Transverse colon (tissue), 4 donors: Measurements from ENCODE around the gene TREX2.

Experiments used
- EP300 ChIP-seq: sonication (generic); formaldehyde crosslinking; IDR thresholded peaks from one replicate; pipeline ENCODE4 v1.6.1; 2017; ENCODE audit warnings: antibody characterized with exemption, low read depth
- POLR2A ChIP-seq: fragments of 450-650 bp; IDR thresholded peaks from one replicate; pipeline ENCODE4 v1.6.1; 2016; ENCODE audit warnings: antibody characterized with exemption, mild to moderate bottlenecking, moderate library complexity
- POLR2AphosphoS5 ChIP-seq, 3 donors: sonication (generic); formaldehyde crosslinking; IDR thresholded peaks; one replicate each; pipeline ENCODE4 v1.6.1; 2016; ENCODE audit warnings: antibody characterized with exemption in 3 of 3
- TF ChIP-seq, protein P1 (sequence below), 5 experiments: fragments of 200-600 bp in 3 of 5; fragments of 450-650 bp in 2 of 5; sonication (generic) in 3 of 5; IDR thresholded peaks; 1 replicate in 2 of 5; 2 replicates in 3 of 5; pipeline ENCODE4 v1.5.1; 2016 to 2017; ENCODE audit warnings: antibody characterized with exemption in 5 of 5, inconsistent platforms in 3 of 5, mild to moderate bottlenecking in 2 of 5, moderate library complexity in 1 of 5

DNA sequence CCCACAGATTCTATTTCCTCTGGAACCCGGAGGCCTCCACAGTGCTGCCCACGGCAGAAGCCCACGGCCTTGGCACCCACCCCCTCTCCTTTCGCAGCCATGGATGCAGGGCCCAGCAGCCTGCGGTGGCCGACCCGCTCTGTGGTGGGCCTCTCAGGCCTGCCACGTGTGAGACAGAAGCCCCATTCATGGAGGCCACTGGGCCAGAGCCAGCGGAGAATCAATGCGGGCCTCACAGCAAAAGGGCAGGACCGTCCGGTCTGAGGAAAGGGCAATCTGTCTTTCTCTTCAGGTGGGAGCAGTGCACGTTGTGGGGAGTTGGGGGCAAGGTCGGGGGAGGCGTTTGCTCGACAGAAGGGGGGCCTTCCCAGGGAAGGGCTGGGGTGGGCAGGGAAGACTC, 32.9 kb upstream of the TREX2 start:
- TF ChIP-seq POLR2AphosphoS5 (IDR thresholded peaks at IDR 0.05) = no peak
- TF ChIP-seq, protein P1, sequence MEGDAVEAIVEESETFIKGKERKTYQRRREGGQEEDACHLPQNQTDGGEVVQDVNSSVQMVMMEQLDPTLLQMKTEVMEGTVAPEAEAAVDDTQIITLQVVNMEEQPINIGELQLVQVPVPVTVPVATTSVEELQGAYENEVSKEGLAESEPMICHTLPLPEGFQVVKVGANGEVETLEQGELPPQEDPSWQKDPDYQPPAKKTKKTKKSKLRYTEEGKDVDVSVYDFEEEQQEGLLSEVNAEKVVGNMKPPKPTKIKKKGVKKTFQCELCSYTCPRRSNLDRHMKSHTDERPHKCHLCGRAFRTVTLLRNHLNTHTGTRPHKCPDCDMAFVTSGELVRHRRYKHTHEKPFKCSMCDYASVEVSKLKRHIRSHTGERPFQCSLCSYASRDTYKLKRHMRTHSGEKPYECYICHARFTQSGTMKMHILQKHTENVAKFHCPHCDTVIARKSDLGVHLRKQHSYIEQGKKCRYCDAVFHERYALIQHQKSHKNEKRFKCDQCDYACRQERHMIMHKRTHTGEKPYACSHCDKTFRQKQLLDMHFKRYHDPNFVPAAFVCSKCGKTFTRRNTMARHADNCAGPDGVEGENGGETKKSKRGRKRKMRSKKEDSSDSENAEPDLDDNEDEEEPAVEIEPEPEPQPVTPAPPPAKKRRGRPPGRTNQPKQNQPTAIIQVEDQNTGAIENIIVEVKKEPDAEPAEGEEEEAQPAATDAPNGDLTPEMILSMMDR (IDR thresholded peaks at IDR 0.05) = no peak
- no peak for TF ChIP-seq EP300
- no peak for TF ChIP-seq POLR2A
